ELF-1 (cell line): Measurements from ENCODE around the gene IFNA4.
"Not testable (repeated sequence)": the region's sequence is repeated elsewhere in the genome, so short reads cannot be mapped to it uniquely, and the experiment has no call there.

Source experiments
- DNase-seq: peaks from one replicate; pipeline ENCODE4 v3.0.0-alpha.2; 2016; ENCODE audit warnings: low read depth, low spot score

Gene IFNA4

DNA sequence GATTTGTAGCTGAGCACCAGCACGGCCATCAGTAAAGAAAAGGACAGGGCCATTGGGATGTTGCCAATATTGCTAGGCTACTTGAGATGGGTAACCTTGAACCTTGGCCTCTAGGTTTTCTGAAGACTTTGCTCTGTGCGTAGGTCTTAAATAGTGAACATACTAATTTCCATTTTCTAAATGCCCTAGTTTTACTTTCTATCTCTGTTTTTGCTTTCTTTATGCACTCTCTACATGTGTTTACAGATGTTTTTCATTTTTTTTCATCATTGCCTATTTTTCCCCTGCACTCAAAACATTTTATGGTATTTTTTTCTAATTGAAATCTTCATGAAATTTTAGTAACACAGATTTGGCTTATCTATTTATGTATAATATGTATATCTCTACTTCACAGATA lies 20.8 kb downstream of the IFNA4 start, which contains the start of gene IFNA21:
Gene IFNA21, minus strand, starts transcription at position 101 of the 400 bp plus-strand sequence. Its CDS starts 48 bp downstream, at position 53.
- DNase-seq: not testable (repeated sequence)

DNA sequence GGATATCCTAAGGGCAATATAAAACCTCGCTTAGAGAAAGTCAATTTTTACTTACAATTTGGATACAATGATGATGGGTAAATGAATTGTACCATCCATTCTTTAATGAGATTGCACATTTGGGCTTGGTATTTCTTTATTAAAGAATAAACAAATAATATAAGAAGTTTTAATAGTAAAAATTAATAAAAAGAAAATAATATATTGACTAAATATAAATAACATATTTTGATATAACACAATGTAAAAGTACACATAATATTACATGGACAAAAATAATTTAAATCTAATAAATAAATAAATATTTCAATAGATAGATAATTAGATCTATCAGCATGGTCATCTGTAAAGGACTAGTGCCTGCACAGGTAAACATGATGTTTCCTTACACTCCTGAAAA lies 21.9 kb downstream of the IFNA4 start:
- DNase-seq: no peak

DNA sequence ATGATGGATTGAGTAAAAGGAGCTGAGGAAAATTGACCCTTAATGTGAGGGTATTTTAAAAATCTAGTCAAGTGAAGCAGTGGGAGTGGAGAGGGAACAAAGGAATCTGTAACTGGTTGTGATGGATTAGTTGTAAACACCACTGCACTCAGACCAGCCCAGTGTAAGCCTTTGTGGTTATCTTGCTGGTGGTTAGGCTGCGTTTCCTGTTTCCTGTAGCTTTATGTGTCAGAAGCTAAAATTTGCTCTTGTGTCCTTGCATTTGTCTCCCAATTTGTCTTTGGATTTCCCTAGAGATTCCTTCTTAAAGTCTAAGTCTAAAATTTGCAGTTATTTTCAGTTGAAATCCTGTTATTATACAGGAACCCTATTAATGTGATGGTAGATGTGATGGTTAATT lies 27.2 kb downstream of the IFNA4 start:
- DNase-seq: peak; percentile 43

DNA sequence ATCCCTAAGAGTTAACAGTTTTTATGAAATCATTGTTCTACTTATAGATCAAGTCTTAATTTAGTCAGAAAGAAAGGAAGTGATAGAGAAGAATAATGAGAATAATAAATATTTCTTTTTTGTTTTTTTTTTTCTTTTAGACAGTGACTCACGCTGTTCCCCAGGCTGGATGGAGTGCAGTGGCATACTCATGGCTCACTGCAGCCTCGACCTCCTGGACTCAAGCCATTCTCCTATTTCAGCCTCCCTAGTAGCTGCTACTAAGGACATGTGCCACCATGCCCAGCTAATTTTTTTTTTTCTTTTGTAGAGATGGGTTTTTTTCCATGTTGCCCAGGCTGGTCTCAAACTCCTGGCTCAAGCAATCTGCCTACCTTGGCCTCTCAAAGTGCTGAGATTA lies 31.9 kb downstream of the IFNA4 start:
- no peak for DNase-seq

DNA sequence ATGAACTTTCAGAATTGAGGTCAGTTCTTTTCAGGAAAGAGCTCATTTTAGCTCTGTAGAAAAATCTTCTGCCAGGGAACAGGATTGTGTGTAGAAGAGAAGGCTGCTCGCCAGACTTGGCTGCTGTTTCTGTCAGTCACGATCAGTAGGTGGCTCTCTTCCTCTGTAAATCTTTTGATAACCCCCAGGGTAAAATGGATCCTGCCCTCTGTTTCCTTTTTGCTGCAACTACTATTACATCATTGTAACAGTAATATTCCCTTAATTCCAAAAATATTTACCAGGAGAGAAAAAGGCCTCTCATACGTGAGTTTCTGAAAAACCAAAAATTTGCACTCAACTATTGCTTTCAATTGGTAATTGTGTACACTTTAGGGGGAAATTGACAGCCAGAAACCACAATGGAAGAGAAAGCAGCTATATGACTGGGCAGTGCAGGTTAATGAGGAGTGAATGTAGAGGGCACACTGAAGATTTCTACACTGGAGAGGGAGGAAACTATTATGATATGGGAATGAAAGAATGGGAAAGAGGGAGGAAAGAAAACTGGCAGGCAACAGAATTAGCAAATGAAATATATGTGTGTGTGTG lies 33.3 kb downstream of the IFNA4 start:
- peak; percentile 44 for DNase-seq

DNA sequence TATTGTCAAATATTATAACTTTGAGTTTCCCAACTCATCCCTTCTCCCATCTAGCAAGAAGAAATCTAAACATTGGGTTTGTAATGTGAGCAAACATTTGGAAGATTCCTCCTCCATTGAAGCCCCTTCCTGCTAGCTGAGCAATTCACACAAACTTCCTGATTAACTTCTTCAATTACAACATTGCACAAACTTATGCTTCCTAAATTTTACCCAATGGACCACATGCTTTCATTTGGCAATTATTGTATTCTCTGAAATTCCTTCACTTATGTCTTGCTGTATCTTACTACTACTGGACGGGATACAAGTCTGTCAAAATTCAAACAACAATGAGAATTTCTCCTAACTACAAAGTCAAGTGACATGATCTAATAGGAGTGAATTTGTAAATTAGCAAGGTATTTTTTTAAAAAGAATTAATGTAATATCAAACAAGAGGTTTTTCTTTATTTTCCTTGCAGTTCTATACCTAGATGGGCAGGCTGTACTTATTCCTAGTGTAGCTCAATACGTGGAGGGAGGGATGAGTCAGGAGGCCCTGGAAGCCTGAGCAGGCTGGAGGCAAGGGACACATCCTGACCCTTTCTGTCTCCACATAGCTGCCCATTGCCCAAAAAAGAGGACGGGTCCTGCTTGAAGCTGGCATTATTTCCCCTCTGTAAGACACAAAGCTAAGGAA lies 33.9 kb downstream of the IFNA4 start:
- DNase-seq: no peak

DNA sequence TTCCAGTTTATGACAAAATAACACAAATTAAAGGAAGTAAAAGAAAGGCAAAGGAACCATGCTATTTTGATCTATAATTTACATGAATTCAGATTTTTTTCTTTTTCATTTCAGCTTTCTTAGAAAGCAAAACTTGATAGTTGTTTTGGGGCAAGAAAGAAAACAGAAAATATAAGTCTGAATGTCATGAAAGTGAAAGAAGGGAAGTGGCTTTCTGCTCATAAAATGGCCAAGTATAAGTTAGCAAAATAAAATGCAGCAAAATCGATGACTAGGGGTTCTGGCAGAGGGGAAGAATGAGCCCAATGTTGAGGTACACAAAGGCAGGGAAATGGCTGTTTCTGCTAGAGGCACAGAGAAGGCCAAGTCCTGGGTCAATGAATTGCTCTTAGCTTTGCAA lies 42.8 kb downstream of the IFNA4 start:
- DNase-seq: no peak

DNA sequence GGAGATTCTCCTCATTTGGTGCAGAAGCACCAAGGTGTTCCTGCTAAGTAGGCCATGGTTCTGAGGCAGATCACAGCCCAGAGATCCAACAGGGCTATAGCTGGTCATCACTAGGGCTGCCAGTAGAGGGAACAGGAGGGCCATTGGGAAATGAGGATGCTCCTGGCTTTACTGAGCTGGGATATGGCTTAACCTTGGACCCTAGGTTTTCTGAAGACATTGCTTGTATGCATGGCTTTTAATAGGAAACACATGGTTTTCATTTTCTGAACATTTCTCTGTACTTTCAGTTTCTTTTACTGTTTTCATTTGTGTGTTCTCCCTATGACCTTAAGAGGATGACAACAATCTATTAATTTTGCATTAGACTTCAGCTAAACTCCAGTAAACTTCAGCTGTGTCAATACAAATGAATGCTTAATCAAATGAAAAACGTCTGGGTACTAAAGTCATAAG lies 45.9 kb downstream of the IFNA4 start, which contains the start of gene IFNW1:
Gene IFNW1, minus strand, starts transcription at position 406 of the 456 bp plus-strand sequence. Its CDS starts 262 bp downstream, at position 144.
- no peak for DNase-seq

DNA sequence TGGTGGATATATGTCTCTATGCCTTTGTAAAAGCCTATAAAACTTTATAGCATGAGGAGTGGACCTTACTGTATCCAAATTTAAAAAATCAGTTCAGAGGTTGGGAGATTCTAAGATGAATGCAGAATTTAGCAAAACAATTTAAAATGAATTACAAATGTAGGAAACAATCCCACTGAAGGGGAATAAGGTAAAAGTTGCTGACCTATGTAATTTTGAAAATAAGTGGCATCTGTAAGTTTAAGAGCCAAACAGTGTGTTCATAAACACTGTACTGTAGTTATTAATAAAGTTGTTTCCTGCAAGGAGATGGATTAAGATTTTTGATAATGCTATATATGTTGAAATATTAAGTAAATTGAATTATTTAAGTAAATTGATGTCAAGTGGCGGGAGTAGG lies 50.4 kb downstream of the IFNA4 start:
- DNase-seq: no peak
